ENCODE data around the gene PACRGL. TPM values are rescaled to one million over a fixed set of nuclear protein-coding genes. Genes with fewer than 3 reads are reported as not detected.

PACRGL gene
- polyA plus RNA-seq, 2 of the 4 experiments (the other 2 are of a cell fraction): 15.1 to 21.8 TPM

GRCh38 chr4:20764366-20764992 lies 64.2 kb downstream of the PACRGL start:
- Histone ChIP-seq H3K4me3 (no peak overlapping the region), H3K4me1 (no peaks in the 10 kb centered on the region), H3K9me3 (no peaks in the 10 kb centered on the region), H3K4me2 (no peak overlapping the region), H3K27ac (no peak overlapping the region)
- FAIRE-seq (no peak), ATAC-seq (no peak), DNase-seq (ENCODE audit: low read depth in 1 of 2, low spot score in 1 of 2) (no peak)
- 44% methylated on average over 12 of the region's 13 CpGs for WGBS (ENCODE audit: missing lambda C conversion rate)
- CTCF ChIA-PET: interaction anchor here (1.4 kb wide), 1 partner anchor 9 kb away, joined by 3 read pairs; no protein-coding TSS in a partner anchor
- TF ChIP-seq FOSL2 (IDR thresholded peaks at IDR 0.05) (no peak), FOSL2 (CRISPR knock-in tag; IDR thresholded peaks at IDR 0.05) (no peak), ZNF302 (CRISPR knock-in tag; IDR thresholded peaks at IDR 0.05) (no peak), FOSB (CRISPR knock-in tag; IDR thresholded peaks at IDR 0.05) (no peak), GATA3 (IDR thresholded peaks at IDR 0.05; ENCODE audit: borderline replicate concordance) (no peak), RCOR1 (IDR thresholded peaks at IDR 0.05; ENCODE audit: low read depth, low read length) (no peak), EP300 (IDR thresholded peaks at IDR 0.05) (no peak), PHF8 (IDR thresholded peaks at IDR 0.05; ENCODE audit: borderline replicate concordance, low read depth) (no peak), CBX8 (IDR thresholded peaks at IDR 0.05) (no peak), ZSCAN20 (CRISPR knock-in tag; IDR thresholded peaks at IDR 0.05) (no peak), CTCF (IDR thresholded peaks at IDR 0.05) (no peak), MAZ (IDR thresholded peaks at IDR 0.05; ENCODE audit: borderline replicate concordance, low read depth, low read length) (no peak), BHLHE40 (IDR thresholded peaks at IDR 0.05; ENCODE audit: low read depth, low read length) (no peak), NPAS2 (CRISPR knock-in tag; IDR thresholded peaks at IDR 0.05; ENCODE audit: borderline replicate concordance) (no peak), SMC3 (IDR thresholded peaks at IDR 0.05) (no peak), ZC3H11A (IDR thresholded peaks at IDR 0.05) (no peak), JUN (IDR thresholded peaks at IDR 0.05) (no peak), ZFP36 (IDR thresholded peaks at IDR 0.05; ENCODE audit: borderline replicate concordance, partially characterized antibody) (no peak)
- TF ChIP-seq, protein P1, sequence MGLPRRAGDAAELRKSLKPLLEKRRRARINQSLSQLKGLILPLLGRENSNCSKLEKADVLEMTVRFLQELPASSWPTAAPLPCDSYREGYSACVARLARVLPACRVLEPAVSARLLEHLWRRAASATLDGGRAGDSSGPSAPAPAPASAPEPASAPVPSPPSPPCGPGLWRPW (IDR thresholded peaks at IDR 0.05): no peak
- TF ChIP-seq, protein P2, sequence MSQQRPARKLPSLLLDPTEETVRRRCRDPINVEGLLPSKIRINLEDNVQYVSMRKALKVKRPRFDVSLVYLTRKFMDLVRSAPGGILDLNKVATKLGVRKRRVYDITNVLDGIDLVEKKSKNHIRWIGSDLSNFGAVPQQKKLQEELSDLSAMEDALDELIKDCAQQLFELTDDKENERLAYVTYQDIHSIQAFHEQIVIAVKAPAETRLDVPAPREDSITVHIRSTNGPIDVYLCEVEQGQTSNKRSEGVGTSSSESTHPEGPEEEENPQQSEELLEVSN (IDR thresholded peaks at IDR 0.05; ENCODE audit: borderline replicate concordance, low read depth): no peak
- TF ChIP-seq, protein P3, sequence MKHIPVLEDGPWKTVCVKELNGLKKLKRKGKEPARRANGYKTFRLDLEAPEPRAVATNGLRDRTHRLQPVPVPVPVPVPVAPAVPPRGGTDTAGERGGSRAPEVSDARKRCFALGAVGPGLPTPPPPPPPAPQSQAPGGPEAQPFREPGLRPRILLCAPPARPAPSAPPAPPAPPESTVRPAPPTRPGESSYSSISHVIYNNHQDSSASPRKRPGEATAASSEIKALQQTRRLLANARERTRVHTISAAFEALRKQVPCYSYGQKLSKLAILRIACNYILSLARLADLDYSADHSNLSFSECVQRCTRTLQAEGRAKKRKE (CRISPR knock-in tag; IDR thresholded peaks at IDR 0.05; ENCODE audit: low read depth): no peak
- POLR2A ChIA-PET: no interaction called here

DNA sequence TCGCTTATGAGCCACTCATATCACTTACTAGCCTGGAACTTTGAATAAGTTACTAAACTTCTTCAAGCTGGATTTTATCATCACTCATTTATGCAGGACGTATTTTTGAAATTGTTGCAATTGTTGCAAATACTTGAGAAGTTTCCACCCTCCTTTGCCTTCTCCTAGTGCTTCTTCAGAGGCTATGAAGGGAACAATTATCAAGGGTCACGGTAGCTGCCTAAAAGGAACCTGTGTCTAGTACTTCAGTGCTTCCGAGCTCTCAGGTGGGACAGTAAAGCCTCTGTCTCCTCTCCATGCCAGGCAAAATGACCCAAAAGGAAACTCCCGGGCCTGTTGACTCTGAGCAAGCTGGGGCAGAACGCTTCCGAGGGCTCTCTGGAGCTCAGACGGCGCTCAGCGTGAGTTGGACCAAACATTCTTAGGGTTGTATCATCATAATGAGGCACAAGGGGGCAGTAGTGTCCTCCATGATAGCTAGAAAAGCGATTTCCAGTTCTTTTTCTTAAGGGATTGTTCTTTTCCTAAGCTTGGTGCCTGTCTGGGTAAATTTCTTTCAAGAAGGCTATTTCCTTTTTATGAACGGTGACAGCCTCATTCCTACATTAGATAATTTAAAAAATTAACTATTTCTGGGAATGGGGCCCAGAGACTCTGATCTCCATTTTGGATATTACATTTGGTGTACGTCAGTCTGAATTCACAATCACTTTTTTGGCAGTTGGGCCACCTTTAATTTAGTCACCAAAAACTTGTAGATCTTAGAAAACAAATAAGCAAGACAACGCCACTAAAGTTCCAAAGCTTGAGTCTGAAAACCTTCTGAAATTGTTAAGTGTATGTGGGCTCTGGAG lies 73.1 kb downstream of the PACRGL start:
- DNase-seq (ENCODE audit: low read depth in 1 of 2, low spot score in 1 of 2) (peak; percentile 8 to 38), ATAC-seq (peak; percentile 73 to 84; a peak in 5 of 6 replicates), FAIRE-seq (no peak)
- Histone ChIP-seq H3K4me1 (no peaks in the 10 kb centered on the region), H3K4me2 (no peak overlapping the region), H3K9me3 (no peaks in the 10 kb centered on the region), H3K27ac (no peak overlapping the region), H3K4me3 (no peak overlapping the region)
- TF ChIP-seq BHLHE40 (IDR thresholded peaks at IDR 0.05; ENCODE audit: low read depth, low read length) (no peak), ZC3H11A (IDR thresholded peaks at IDR 0.05) (no peak), ZNF302 (CRISPR knock-in tag; IDR thresholded peaks at IDR 0.05) (no peak), CBX8 (IDR thresholded peaks at IDR 0.05) (no peak), CTCF (IDR thresholded peaks at IDR 0.05) (peak; percentile 45), RAD21 (conservative IDR thresholded peaks at IDR 0.05 in 1 of 2, IDR thresholded peaks at IDR 0.05 in 1 of 2) (peak; percentile 43 to 47; a peak in 4 of 5 replicates), SMC3 (IDR thresholded peaks at IDR 0.05) (0 out of 3 replicates have a peak, but pooled peaks have one; percentile 38), ESRRA (IDR thresholded peaks at IDR 0.05; ENCODE audit: borderline replicate concordance, low read length) (no peak)
- ChIA-PET CTCF (interaction anchor here (0.8 to 1.9 kb wide), 6 partner anchors 9 to 994 kb away, joined by 3 to 9 read pairs (median 6); no protein-coding TSS in a partner anchor), POLR2A (no interaction called here)
- 21% methylated on average over 14 of the region's 14 CpGs for WGBS (ENCODE audit: missing lambda C conversion rate)

All from A549 (cell line).